ENCODE results near the gene GATD1. TPM values are rescaled to one million over a fixed set of nuclear protein-coding genes. Genes with fewer than 3 reads are reported as not detected.

GATD1 gene
- total and polyA plus RNA-seq, 9 of the 15 experiments (the other 6 are each of a cell fraction or from before 2014, with no cell fraction given) = 2.8 to 144 (median 36.9) TPM

GRCh38 chr11:796565-797295 is 19.4 kb upstream of the GATD1 start (continued):
- TF ChIP-seq, protein P1, sequence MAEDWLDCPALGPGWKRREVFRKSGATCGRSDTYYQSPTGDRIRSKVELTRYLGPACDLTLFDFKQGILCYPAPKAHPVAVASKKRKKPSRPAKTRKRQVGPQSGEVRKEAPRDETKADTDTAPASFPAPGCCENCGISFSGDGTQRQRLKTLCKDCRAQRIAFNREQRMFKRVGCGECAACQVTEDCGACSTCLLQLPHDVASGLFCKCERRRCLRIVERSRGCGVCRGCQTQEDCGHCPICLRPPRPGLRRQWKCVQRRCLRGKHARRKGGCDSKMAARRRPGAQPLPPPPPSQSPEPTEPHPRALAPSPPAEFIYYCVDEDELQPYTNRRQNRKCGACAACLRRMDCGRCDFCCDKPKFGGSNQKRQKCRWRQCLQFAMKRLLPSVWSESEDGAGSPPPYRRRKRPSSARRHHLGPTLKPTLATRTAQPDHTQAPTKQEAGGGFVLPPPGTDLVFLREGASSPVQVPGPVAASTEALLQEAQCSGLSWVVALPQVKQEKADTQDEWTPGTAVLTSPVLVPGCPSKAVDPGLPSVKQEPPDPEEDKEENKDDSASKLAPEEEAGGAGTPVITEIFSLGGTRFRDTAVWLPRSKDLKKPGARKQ (CRISPR knock-in tag; IDR thresholded peaks at IDR 0.05) = no peak
- TF ChIP-seq CBFB (CRISPR knock-in tag; IDR thresholded peaks at IDR 0.05) (0 out of 2 replicates have a peak, but pooled peaks have one; percentile 25), SUPT5H (IDR thresholded peaks at IDR 0.05) (0 out of 2 replicates have a peak, but pooled peaks have one; percentile 4), NR2C1 (IDR thresholded peaks at IDR 0.05) (peak; percentile 70), NR2C1 (tag; IDR thresholded peaks at IDR 0.05) (peak; percentile 46)
- TF ChIP-seq, protein P2, sequence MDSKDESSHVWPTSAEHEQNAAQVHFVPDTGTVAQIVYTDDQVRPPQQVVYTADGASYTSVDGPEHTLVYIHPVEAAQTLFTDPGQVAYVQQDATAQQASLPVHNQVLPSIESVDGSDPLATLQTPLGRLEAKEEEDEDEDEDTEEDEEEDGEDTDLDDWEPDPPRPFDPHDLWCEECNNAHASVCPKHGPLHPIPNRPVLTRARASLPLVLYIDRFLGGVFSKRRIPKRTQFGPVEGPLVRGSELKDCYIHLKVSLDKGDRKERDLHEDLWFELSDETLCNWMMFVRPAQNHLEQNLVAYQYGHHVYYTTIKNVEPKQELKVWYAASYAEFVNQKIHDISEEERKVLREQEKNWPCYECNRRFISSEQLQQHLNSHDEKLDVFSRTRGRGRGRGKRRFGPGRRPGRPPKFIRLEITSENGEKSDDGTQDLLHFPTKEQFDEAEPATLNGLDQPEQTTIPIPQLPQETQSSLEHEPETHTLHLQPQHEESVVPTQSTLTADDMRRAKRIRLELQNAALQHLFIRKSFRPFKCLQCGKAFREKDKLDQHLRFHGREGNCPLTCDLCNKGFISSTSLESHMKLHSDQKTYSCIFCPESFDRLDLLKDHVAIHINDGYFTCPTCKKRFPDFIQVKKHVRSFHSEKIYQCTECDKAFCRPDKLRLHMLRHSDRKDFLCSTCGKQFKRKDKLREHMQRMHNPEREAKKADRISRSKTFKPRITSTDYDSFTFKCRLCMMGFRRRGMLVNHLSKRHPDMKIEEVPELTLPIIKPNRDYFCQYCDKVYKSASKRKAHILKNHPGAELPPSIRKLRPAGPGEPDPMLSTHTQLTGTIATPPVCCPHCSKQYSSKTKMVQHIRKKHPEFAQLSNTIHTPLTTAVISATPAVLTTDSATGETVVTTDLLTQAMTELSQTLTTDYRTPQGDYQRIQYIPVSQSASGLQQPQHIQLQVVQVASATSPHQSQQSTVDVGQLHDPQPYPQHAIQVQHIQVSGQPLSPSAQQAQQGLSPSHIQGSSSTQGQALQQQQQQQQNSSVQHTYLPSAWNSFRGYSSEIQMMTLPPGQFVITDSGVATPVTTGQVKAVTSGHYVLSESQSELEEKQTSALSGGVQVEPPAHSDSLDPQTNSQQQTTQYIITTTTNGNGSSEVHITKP (IDR thresholded peaks at IDR 0.05; ENCODE audit: partially characterized antibody) = peak; percentile 3

Measured in K562 (cell line).